Measurements from ENCODE around the gene TBC1D12. TPM values are rescaled to one million over a fixed set of nuclear protein-coding genes. Genes with fewer than 3 reads are reported as not detected.

The TBC1D12 gene
- 18.3 and 21.0 TPM in 2 replicates for total RNA-seq

GRCh38 chr10:94402204-94402842, at the start of gene TBC1D12:
TBC1D12 (plus strand) TSS chr10:94402541; CDS start chr10:94402614, 73 bp downstream.

GRCh38 chr10:94362360-94363250, 39.7 kb upstream of the TBC1D12 start, which contains the start of gene NOC3L:
NOC3L (minus strand) TSS chr10:94362939; CDS start chr10:94362838, 101 bp downstream.

GRCh38 chr10:94545391-94546048, 143.2 kb downstream of the TBC1D12 start, which contains the start of gene HELLS:
HELLS (plus strand) TSS chr10:94545788; CDS start chr10:94545922, 134 bp downstream.

Other genes with a start within 250 kb of the TBC1D12 start
- gene NOC3L, start 39.6 kb upstream of the TBC1D12 start, total RNA-seq = 12.5 and 26.3 TPM in 2 replicates
- gene HELLS, start 143.2 kb downstream of the TBC1D12 start, total RNA-seq = 9.2 and 10.8 TPM in 2 replicates